Measurements from ENCODE around the gene CDYL2. TPM values are rescaled to one million over a fixed set of nuclear protein-coding genes. Genes with fewer than 3 reads are reported as not detected.

CDYL2 gene
- total RNA-seq, 1 experiment from 2014 or later: 7.6 TPM

GRCh38 chr16:80639636-80640035 lies 164.8 kb downstream of the CDYL2 start:
- DNase-seq (no peak), ATAC-seq (no peak)
- Histone ChIP-seq H3K27ac (ENCODE audit: low read length) (no peak overlapping the region), H3K27me3 (ENCODE audit: low read length) (no peaks in the 10 kb centered on the region), H2AFZ (ENCODE audit: low read length) (no peak overlapping the region), H3K9me3 (ENCODE audit: low read length) (no peaks in the 10 kb centered on the region), H4K20me1 (ENCODE audit: low read length) (no peaks in the 10 kb centered on the region), H3K79me2 (ENCODE audit: low read length) (no peaks in the 10 kb centered on the region), H3K4me2 (ENCODE audit: low read length) (no peak overlapping the region), H3F3A (ENCODE audit: low read length, unreplicated experiment) (no peaks in the 10 kb centered on the region), H3K9ac (ENCODE audit: low read length) (no peak overlapping the region), H3K9me2 (replicated peaks; ENCODE audit: low read length) (no peaks in the 10 kb centered on the region), H3K4me1 (ENCODE audit: insufficient read depth, low read length) (no peaks in the 10 kb centered on the region), H3K36me3 (ENCODE audit: low read depth, low read length) (no peaks in the 10 kb centered on the region), H3K4me3 (ENCODE audit: low read length) (no peak overlapping the region)
- no TSS peak for BruUV-seq (replicated peaks)
- intact Hi-C loops (cut with micrococcal nuclease): no loop called here
- TF ChIP-seq EZH2 (IDR thresholded peaks at IDR 0.05; ENCODE audit: low read length, unreplicated experiment): no peak
- TF ChIP-seq EZH2phosphoT487 (IDR thresholded peaks at IDR 0.05; ENCODE audit: borderline replicate concordance, low read length): no peak
- TF ChIP-seq, protein P1, sequence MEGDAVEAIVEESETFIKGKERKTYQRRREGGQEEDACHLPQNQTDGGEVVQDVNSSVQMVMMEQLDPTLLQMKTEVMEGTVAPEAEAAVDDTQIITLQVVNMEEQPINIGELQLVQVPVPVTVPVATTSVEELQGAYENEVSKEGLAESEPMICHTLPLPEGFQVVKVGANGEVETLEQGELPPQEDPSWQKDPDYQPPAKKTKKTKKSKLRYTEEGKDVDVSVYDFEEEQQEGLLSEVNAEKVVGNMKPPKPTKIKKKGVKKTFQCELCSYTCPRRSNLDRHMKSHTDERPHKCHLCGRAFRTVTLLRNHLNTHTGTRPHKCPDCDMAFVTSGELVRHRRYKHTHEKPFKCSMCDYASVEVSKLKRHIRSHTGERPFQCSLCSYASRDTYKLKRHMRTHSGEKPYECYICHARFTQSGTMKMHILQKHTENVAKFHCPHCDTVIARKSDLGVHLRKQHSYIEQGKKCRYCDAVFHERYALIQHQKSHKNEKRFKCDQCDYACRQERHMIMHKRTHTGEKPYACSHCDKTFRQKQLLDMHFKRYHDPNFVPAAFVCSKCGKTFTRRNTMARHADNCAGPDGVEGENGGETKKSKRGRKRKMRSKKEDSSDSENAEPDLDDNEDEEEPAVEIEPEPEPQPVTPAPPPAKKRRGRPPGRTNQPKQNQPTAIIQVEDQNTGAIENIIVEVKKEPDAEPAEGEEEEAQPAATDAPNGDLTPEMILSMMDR (conservative IDR thresholded peaks at IDR 0.05; ENCODE audit: low read depth, low read length): no peak
- ChIA-PET CTCF (no interaction called here), POLR2A (ENCODE audit: unreplicated experiment) (no interaction called here)

DNA sequence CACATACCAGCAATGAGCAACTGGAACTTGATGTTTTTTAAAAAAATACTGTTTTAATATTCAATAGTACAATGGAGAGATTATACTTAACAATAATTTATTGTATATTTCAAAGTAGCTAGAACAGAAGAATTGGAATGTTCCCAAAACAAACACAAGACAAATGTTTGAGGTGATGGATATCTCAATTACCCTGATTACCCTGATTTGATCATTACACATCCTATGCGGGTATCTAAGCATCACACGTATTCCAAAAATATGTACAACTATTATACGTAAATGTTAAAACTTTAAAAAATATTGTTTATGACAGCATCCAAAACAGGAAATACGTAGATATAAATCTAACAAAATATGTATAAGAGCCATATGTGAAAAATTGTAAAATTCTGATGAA lies 166.8 kb downstream of the CDYL2 start:
- POLR2A ChIA-PET (ENCODE audit: unreplicated experiment): no interaction called here
- ATAC-seq: no peak
- Histone ChIP-seq H3K36me3 (ENCODE audit: low read depth, low read length) (no peaks in the 10 kb centered on the region), H3K9me2 (replicated peaks; ENCODE audit: low read length) (no peaks in the 10 kb centered on the region), H3F3A (ENCODE audit: low read length, unreplicated experiment) (no peaks in the 10 kb centered on the region), H3K79me2 (ENCODE audit: low read length) (no peaks in the 10 kb centered on the region), H3K9me3 (ENCODE audit: low read length) (no peaks in the 10 kb centered on the region), H3K4me3 (ENCODE audit: low read length) (no peak overlapping the region), H3K27ac (ENCODE audit: low read length) (no peak overlapping the region), H3K9ac (ENCODE audit: low read length) (no peak overlapping the region), H3K4me1 (ENCODE audit: insufficient read depth, low read length) (no peaks in the 10 kb centered on the region), H2AFZ (ENCODE audit: low read length) (no peak overlapping the region), H4K20me1 (ENCODE audit: low read length) (no peaks in the 10 kb centered on the region), H3K27me3 (ENCODE audit: low read length) (no peaks in the 10 kb centered on the region), H3K4me2 (ENCODE audit: low read length) (no peak overlapping the region)
- TF ChIP-seq EZH2 (IDR thresholded peaks at IDR 0.05; ENCODE audit: low read length, unreplicated experiment): no peak
- TF ChIP-seq, protein P1 (conservative IDR thresholded peaks at IDR 0.05; ENCODE audit: low read depth, low read length): no peak
- no peak for TF ChIP-seq EZH2phosphoT487 (IDR thresholded peaks at IDR 0.05; ENCODE audit: borderline replicate concordance, low read length)
- intact Hi-C loops (cut with micrococcal nuclease): no loop called here
- CTCF ChIA-PET: no interaction called here
- no peak for DNase-seq
- BruUV-seq (replicated peaks): no TSS peak

DNA sequence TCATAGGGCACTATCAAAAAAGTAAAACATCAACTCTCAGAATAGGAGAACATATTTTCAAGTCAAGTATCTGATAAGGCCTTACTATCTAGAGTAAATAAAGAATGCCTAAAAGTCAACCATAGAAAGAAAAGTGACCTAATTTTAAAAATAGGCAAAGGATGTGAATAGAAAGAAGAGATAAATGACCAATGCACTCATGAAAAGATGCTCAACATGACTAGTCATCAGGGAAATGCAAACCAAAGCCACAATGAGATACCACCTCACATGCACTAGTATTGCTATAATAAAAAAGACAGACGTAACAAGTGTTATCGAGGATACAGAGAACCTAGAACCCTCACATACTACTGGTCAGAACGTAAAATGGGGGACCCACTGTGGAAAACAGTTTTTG lies 172.8 kb downstream of the CDYL2 start:
- H2AFZ ChIP-seq (ENCODE audit: low read length): no peak overlapping the region
- H3K4me2 ChIP-seq (ENCODE audit: low read length): no peak overlapping the region
- H3K9me2 ChIP-seq (replicated peaks; ENCODE audit: low read length): no peaks in the 10 kb centered on the region
- intact Hi-C loops (cut with micrococcal nuclease): no loop called here
- no peaks in the 10 kb centered on the region for H3K4me1 ChIP-seq (ENCODE audit: insufficient read depth, low read length)
- BruUV-seq (replicated peaks): no TSS peak
- no peaks in the 10 kb centered on the region for H3K27me3 ChIP-seq (ENCODE audit: low read length)
- no peak for DNase-seq
- no peaks in the 10 kb centered on the region for H3K9me3 ChIP-seq (ENCODE audit: low read length)
- no peaks in the 10 kb centered on the region for H3K79me2 ChIP-seq (ENCODE audit: low read length)
- POLR2A ChIA-PET (ENCODE audit: unreplicated experiment): no interaction called here
- H3K4me3 ChIP-seq (ENCODE audit: low read length): no peak overlapping the region
- no peaks in the 10 kb centered on the region for H3F3A ChIP-seq (ENCODE audit: low read length, unreplicated experiment)
- no peak overlapping the region for H3K27ac ChIP-seq (ENCODE audit: low read length)
- no peaks in the 10 kb centered on the region for H4K20me1 ChIP-seq (ENCODE audit: low read length)
- no peak for ATAC-seq
- CTCF ChIA-PET: no interaction called here
- no peaks in the 10 kb centered on the region for H3K36me3 ChIP-seq (ENCODE audit: low read depth, low read length)
- TF ChIP-seq, protein P1 (conservative IDR thresholded peaks at IDR 0.05; ENCODE audit: low read depth, low read length): no peak
- TF ChIP-seq EZH2 (IDR thresholded peaks at IDR 0.05; ENCODE audit: low read length, unreplicated experiment): no peak
- no peak for TF ChIP-seq EZH2phosphoT487 (IDR thresholded peaks at IDR 0.05; ENCODE audit: borderline replicate concordance, low read length)
- H3K9ac ChIP-seq (ENCODE audit: low read length): no peak overlapping the region
